ENCODE measurements around the gene PPP3CA. TPM values are rescaled to one million over a fixed set of nuclear protein-coding genes. Genes with fewer than 3 reads are reported as not detected.

Gene PPP3CA
- total and polyA plus RNA-seq, 2 of the 13 experiments (the other 11 are each of a cell fraction or from before 2014, with no cell fraction given): 4.8 to 13.2 TPM

DNA sequence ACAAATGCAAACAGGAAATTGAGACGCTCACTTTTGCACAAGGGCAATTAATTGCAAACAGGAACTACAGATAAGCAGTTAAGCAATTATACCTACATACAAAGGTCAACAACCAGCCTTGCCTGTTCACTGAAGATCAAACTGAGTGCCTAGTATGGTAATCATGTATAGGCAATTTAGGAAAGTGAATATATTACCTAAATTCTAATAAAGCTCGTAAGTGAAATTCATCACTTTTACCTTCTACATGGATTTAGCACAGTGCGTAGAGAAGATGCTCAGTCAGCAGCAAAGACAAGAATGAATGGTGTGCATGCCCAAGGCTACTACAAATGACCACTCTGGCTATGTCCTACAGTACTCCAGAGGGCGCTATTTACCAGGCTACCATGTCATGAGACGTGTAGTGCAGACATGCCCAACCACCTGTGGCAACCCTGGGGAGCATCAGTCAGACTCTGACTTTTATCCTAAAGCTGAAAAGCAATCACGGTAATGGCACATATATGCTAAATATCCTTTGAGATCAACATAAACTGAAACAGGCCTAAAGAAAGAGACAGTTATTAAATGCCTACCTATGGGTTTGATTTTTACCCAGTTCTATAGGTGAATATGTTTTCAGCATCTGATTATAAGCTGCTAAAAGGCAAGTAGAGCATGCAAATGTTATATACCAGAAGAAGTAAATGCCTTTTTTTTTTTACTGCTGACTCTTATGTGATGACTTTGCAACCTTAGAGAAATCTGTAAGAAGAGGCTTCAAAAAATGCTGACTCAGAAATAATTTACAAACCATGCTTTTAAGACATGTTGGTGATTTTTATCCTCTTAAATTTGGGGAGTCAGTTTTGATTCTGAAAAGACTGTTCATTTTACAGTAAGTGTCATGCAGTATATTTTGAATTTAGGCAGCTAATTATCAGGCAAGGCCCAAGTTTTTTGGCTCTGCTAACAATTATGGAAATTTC, 178.0 kb downstream of the PPP3CA start (continued):
- TF ChIP-seq ZEB1 (IDR thresholded peaks at IDR 0.05; ENCODE audit: insufficient replicate concordance, low read depth): no peak
- TF ChIP-seq ZNF496 (CRISPR knock-in tag; IDR thresholded peaks at IDR 0.05; ENCODE audit: insufficient replicate concordance): no peak
- TF ChIP-seq RXRB (CRISPR knock-in tag; IDR thresholded peaks at IDR 0.05; ENCODE audit: borderline replicate concordance): no peak
- TF ChIP-seq, protein P1, sequence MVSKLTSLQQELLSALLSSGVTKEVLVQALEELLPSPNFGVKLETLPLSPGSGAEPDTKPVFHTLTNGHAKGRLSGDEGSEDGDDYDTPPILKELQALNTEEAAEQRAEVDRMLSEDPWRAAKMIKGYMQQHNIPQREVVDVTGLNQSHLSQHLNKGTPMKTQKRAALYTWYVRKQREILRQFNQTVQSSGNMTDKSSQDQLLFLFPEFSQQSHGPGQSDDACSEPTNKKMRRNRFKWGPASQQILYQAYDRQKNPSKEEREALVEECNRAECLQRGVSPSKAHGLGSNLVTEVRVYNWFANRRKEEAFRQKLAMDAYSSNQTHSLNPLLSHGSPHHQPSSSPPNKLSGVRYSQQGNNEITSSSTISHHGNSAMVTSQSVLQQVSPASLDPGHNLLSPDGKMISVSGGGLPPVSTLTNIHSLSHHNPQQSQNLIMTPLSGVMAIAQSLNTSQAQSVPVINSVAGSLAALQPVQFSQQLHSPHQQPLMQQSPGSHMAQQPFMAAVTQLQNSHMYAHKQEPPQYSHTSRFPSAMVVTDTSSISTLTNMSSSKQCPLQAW (CRISPR knock-in tag; IDR thresholded peaks at IDR 0.05): 0 out of 2 replicates have a peak, but pooled peaks have one; percentile 26
- TF ChIP-seq, protein P2, sequence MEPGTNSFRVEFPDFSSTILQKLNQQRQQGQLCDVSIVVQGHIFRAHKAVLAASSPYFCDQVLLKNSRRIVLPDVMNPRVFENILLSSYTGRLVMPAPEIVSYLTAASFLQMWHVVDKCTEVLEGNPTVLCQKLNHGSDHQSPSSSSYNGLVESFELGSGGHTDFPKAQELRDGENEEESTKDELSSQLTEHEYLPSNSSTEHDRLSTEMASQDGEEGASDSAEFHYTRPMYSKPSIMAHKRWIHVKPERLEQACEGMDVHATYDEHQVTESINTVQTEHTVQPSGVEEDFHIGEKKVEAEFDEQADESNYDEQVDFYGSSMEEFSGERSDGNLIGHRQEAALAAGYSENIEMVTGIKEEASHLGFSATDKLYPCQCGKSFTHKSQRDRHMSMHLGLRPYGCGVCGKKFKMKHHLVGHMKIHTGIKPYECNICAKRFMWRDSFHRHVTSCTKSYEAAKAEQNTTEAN (CRISPR knock-in tag; conservative IDR thresholded peaks at IDR 0.05): no peak
- TF ChIP-seq ATM (IDR thresholded peaks at IDR 0.05; ENCODE audit: borderline replicate concordance): no peak
- TF ChIP-seq ZNF451 (CRISPR knock-in tag; IDR thresholded peaks at IDR 0.05): no peak
- no peak for TF ChIP-seq PLSCR1 (CRISPR knock-in tag; IDR thresholded peaks at IDR 0.05; ENCODE audit: borderline replicate concordance)
- TF ChIP-seq ATF1 (CRISPR knock-in tag; IDR thresholded peaks at IDR 0.05): no peak
- TF ChIP-seq, protein P3, sequence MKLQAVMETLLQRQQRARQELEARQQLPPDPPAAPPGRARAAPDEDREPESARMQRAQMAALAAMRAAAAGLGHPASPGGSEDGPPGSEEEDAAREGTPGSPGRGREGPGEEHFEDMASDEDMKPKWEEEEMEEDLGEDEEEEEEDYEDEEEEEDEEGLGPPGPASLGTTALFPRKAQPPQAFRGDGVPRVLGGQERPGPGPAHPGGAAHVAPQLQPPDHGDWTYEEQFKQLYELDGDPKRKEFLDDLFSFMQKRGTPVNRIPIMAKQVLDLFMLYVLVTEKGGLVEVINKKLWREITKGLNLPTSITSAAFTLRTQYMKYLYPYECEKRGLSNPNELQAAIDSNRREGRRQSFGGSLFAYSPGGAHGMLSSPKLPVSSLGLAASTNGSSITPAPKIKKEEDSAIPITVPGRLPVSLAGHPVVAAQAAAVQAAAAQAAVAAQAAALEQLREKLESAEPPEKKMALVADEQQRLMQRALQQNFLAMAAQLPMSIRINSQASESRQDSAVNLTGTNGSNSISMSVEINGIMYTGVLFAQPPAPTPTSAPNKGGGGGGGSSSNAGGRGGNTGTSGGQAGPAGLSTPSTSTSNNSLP (IDR thresholded peaks at IDR 0.05; ENCODE audit: low read depth, low read length): peak; percentile 85
- peak; percentile 58 for TF ChIP-seq ZGPAT (CRISPR knock-in tag; IDR thresholded peaks at IDR 0.05)
- TF ChIP-seq SYNCRIP (IDR thresholded peaks at IDR 0.05; ENCODE audit: insufficient read depth, low read depth, low read length): no peak
- TF ChIP-seq TEAD3 (CRISPR knock-in tag; optimal IDR thresholded peaks at IDR 0.05; ENCODE audit: borderline replicate concordance): peak; percentile 79
- TF ChIP-seq DZIP1 (CRISPR knock-in tag; IDR thresholded peaks at IDR 0.05): no peak
- peak; percentile 46 for TF ChIP-seq RARA (CRISPR knock-in tag; IDR thresholded peaks at IDR 0.05)
- no peak for TF ChIP-seq SALL2 (CRISPR knock-in tag; IDR thresholded peaks at IDR 0.05)
- TF ChIP-seq, protein P4, sequence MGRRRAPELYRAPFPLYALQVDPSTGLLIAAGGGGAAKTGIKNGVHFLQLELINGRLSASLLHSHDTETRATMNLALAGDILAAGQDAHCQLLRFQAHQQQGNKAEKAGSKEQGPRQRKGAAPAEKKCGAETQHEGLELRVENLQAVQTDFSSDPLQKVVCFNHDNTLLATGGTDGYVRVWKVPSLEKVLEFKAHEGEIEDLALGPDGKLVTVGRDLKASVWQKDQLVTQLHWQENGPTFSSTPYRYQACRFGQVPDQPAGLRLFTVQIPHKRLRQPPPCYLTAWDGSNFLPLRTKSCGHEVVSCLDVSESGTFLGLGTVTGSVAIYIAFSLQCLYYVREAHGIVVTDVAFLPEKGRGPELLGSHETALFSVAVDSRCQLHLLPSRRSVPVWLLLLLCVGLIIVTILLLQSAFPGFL (CRISPR knock-in tag; IDR thresholded peaks at IDR 0.05): no peak
